HAP-1 (cell line): ENCODE results near the gene THADA.

Source experiments
- DNase-seq, 2 experiments: peaks; one replicate each; pipeline ENCODE4 v3.0.0-alpha.2; 2016 to 2020; ENCODE audit warnings: low spot score in 2 of 2
- H3K27me3 ChIP-seq: fragments of 250-450 bp; sonication (Bioruptor Pico); 2 replicates; pipeline ENCODE4 v1.5.1; 2020; ENCODE audit warnings: low read depth, mild to moderate bottlenecking, moderate library complexity
- H3K36me3 ChIP-seq: fragments of 250-450 bp; sonication (Bioruptor Pico); replicated peaks from 2 replicates; pipeline ENCODE4 v1.5.1; 2020; ENCODE audit warnings: mild to moderate bottlenecking
- H3K4me1 ChIP-seq: fragments of 250-450 bp; sonication (Bioruptor Pico); 2 replicates; pipeline ENCODE4 v1.5.1; 2020; ENCODE audit warnings: mild to moderate bottlenecking
- H3K4me3 ChIP-seq: fragments of 250-450 bp; sonication (Bioruptor Pico); 2 replicates; pipeline ENCODE4 v1.5.1; 2020; ENCODE audit warnings: mild to moderate bottlenecking, moderate library complexity
- H3K9me3 ChIP-seq: fragments of 250-450 bp; sonication (Bioruptor Pico); 2 replicates; pipeline ENCODE4 v1.5.1; 2020; ENCODE audit warnings: mild to moderate bottlenecking, moderate library complexity
- in situ Hi-C: fragments of 300-500 bp; cut with MboI; formaldehyde crosslinking; loops from 3 replicates; pipeline ENCODE4 v1.14.3; 2020; ENCODE audit warnings: low sequenced_read_pairs, inconsistent platforms, mixed read lengths

THADA gene

GRCh38 chr2:43265421-43265820, 330.4 kb downstream of the THADA start:
- DNase-seq = no peak
- Histone ChIP-seq H3K4me3 (no peak overlapping the region), H3K27me3 (no peaks in the 10 kb centered on the region), H3K36me3 (no peaks in the 10 kb centered on the region), H3K4me1 (no peaks in the 10 kb centered on the region), H3K9me3 (no peaks in the 10 kb centered on the region)
- in situ Hi-C loops = no loop called here

DNA sequence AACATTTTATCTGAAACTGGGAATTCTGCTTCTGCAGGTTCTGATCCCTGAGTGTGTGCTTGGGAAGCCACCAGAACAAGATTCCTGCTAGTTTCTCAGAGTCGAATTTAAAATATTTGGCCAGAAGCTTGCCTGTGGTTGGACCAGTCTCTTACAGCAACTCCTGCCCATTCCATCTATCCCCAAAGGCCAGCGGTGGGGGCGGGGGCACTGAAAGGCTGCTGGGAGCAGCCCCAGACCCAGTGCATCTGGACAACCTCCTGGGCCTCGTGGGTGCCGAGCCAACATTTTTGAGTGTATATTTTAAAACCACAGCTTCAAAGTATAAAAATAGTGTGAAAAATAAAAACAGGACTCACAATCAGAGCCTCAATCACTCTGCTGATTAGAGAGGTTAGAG, 330.8 kb downstream of the THADA start:
- H3K4me1 ChIP-seq = no peaks in the 10 kb centered on the region
- no peaks in the 10 kb centered on the region for H3K36me3 ChIP-seq
- in situ Hi-C loops = no loop called here
- no peaks in the 10 kb centered on the region for H3K27me3 ChIP-seq
- DNase-seq = no peak
- H3K4me3 ChIP-seq = no peak overlapping the region
- H3K9me3 ChIP-seq = no peaks in the 10 kb centered on the region

DNA sequence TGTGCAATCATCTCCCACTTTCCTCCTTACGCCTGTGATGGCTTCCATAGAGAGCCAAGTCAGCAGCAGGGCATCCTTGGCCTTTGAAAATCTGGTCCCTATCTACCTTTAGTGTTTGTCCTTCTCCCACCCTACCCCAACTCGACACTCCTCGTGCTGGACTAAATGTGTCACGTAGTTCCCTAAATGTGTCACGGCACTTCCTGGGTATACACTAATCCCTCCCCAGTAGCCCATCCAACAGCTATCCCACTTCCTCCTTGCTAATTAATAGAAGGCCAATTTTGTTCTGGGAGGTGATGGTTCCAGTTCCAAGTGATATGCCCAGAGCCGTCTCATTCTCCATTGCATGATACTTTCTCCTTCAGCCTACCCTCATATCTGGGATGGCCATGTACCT, 332.9 kb downstream of the THADA start:
- Histone ChIP-seq H3K9me3 (no peaks in the 10 kb centered on the region), H3K4me3 (no peak overlapping the region), H3K4me1 (no peaks in the 10 kb centered on the region), H3K27me3 (no peaks in the 10 kb centered on the region), H3K36me3 (no peaks in the 10 kb centered on the region)
- in situ Hi-C loops = no loop called here
- no peak for DNase-seq

DNA sequence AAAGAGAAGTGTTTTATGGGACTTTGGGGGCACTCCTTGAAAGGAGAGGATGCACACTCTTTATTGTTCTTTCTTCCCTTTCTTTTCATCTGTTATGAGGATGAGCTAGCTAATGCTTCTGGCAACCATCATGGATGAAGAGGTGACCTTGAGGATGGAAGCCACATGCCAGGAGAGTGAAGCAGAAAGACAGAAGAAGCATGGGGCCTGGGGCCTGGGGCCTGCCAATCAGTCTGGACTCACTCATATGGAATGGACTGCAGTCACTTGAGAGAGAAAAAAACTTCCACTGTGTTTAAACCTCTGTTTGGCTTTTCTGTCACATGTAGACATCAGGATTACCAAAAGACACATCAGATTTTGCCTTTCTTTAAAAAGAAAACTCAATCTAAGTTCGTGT, 333.6 kb downstream of the THADA start:
- no peaks in the 10 kb centered on the region for H3K9me3 ChIP-seq
- H3K27me3 ChIP-seq = no peaks in the 10 kb centered on the region
- DNase-seq = no peak
- in situ Hi-C loops = no loop called here
- H3K4me3 ChIP-seq = no peak overlapping the region
- no peaks in the 10 kb centered on the region for H3K4me1 ChIP-seq
- no peaks in the 10 kb centered on the region for H3K36me3 ChIP-seq

DNA sequence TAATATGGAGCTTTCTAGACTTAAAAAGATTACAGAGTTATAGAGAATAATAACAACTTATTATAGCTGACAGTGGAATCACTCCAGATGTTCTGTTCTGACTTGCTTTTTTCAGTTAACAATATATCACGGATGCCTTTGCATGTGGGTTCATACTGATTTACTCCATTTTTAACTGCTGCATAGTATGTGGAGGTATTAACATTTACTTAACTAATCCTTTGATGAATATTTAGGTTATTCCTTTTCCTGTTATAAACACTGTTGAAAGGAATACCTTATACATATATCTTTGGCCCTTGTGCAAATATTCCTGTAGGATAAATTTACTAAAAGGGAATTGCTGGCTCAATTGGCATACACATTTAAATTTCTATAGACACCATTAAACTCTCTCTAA, 336.3 kb downstream of the THADA start:
- in situ Hi-C loops = no loop called here
- H3K36me3 ChIP-seq = no peaks in the 10 kb centered on the region
- H3K4me3 ChIP-seq = no peak overlapping the region
- H3K27me3 ChIP-seq = no peaks in the 10 kb centered on the region
- H3K4me1 ChIP-seq = peaks cover 11% of the 10 kb centered on the region
- H3K9me3 ChIP-seq = no peaks in the 10 kb centered on the region
- DNase-seq = no peak

- no peak overlapping the region for H3K4me3 ChIP-seq
- H3K4me1 ChIP-seq = peaks cover 11% of the 10 kb centered on the region
- no peak for DNase-seq
- no peaks in the 10 kb centered on the region for H3K27me3 ChIP-seq
- in situ Hi-C loops = no loop called here
- no peaks in the 10 kb centered on the region for H3K9me3 ChIP-seq
- H3K36me3 ChIP-seq = no peaks in the 10 kb centered on the region
Observed at GRCh38 chr2:43258547-43259156, 337.2 kb downstream of the THADA start.

DNA sequence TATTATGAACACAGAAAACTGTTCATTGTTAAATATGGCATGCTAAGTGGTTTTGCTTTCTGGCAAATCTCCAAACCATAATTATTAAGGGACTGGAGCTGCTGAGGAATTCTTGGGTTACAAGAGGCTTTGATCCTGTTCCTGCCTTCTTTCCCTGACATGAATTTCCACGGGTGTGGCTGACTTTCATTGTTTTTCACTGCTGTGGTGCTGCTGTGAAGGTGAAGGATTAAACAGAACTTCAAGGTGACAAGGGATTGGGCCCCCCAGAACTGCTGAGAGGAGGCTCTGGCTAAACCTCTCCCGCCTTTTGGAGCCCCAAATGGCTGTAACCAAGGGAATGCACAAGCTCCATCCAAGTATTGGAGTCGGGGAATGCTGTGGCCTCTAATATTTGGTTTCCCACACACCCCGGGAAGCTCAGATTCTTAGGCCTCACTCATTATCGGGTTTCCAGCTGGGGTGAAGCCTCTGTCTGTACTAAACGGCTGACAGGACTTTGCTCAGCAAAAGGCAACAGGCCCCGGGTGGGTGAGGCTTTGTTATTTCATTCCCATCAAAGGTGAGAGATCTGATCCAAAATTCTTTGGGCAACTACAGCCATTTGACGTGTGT, 340.4 kb downstream of the THADA start:
- in situ Hi-C loops = no loop called here
- no peak overlapping the region for H3K4me3 ChIP-seq
- peak; percentile 43 to 82 for DNase-seq
- peaks cover 11% of the 10 kb centered on the region for H3K4me1 ChIP-seq
- H3K27me3 ChIP-seq = no peaks in the 10 kb centered on the region
- H3K9me3 ChIP-seq = no peaks in the 10 kb centered on the region
- no peaks in the 10 kb centered on the region for H3K36me3 ChIP-seq

DNA sequence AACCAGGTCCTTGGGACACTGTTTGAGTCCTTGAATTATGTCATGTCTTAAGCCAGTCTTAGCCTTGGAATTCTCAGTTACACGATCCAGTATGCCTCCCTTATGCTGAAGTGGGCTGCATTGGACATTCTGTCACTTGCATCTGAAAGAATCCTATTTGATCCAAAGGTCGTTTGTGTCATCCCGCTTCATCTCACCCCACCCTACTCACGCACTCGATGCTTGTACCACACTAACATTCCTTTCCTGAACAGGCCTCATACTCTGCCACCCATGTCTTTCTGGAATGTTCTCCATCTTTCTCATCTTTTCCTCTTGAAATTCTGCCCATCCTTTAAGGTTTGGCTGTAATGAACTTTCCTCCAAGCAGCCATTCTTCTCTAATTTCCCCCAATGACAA, 341.5 kb downstream of the THADA start:
- Histone ChIP-seq H3K9me3 (no peaks in the 10 kb centered on the region), H3K4me3 (no peak overlapping the region), H3K36me3 (no peaks in the 10 kb centered on the region), H3K4me1 (peaks cover 11% of the 10 kb centered on the region), H3K27me3 (no peaks in the 10 kb centered on the region)
- no peak for DNase-seq
- in situ Hi-C loops = no loop called here

GRCh38 chr2:43251171-43251731, 344.6 kb downstream of the THADA start:
- H3K9me3 ChIP-seq = no peaks in the 10 kb centered on the region
- no peak for DNase-seq
- no peaks in the 10 kb centered on the region for H3K36me3 ChIP-seq
- H3K4me3 ChIP-seq = no peak overlapping the region
- peaks cover 11% of the 10 kb centered on the region for H3K4me1 ChIP-seq
- no peaks in the 10 kb centered on the region for H3K27me3 ChIP-seq
- in situ Hi-C loops = no loop called here

- DNase-seq = no peak
- H3K27me3 ChIP-seq = no peaks in the 10 kb centered on the region
- in situ Hi-C loops = no loop called here
- H3K4me1 ChIP-seq = peaks cover 2% of the 10 kb centered on the region
- no peaks in the 10 kb centered on the region for H3K36me3 ChIP-seq
- no peak overlapping the region for H3K4me3 ChIP-seq
- no peaks in the 10 kb centered on the region for H3K9me3 ChIP-seq
Observed at GRCh38 chr2:43250015-43250414, 345.8 kb downstream of the THADA start.

DNA sequence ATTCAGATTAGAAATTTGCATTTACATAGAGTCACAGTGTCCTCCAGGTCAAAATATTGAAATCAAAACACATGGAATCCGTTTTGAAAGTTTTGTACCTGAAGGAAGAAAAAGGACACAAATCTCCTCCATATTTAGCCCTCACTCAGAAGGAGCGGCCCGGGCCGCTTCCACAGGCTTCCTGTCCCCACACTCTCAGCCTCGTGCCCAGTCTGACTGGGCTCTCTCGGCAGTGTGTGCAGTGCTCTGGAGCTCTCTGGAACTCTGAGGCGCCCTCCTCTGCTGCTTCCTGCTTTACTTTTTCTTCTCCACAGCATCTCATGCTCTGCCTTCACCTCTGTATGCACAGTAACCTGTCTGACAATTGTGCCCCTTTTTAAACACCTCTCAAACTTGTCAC, 347.2 kb downstream of the THADA start:
- DNase-seq = no peak

GRCh38 chr2:43246641-43247040, 349.2 kb downstream of the THADA start:
- Histone ChIP-seq H3K9me3 (no peaks in the 10 kb centered on the region), H3K4me1 (no peaks in the 10 kb centered on the region), H3K36me3 (no peaks in the 10 kb centered on the region), H3K4me3 (no peak overlapping the region), H3K27me3 (no peaks in the 10 kb centered on the region)
- in situ Hi-C loops = no loop called here
- DNase-seq = no peak

More for the DNA sequence above, 347.2 kb downstream of the THADA start:
- in situ Hi-C loops = no loop called here
- H3K4me1 ChIP-seq = no peaks in the 10 kb centered on the region
- H3K36me3 ChIP-seq = no peaks in the 10 kb centered on the region
- H3K9me3 ChIP-seq = no peaks in the 10 kb centered on the region
- no peaks in the 10 kb centered on the region for H3K27me3 ChIP-seq
- no peak overlapping the region for H3K4me3 ChIP-seq

- in situ Hi-C loops = no loop called here
- Histone ChIP-seq H3K27me3 (no peaks in the 10 kb centered on the region), H3K36me3 (no peaks in the 10 kb centered on the region), H3K4me1 (no peaks in the 10 kb centered on the region), H3K4me3 (no peak overlapping the region), H3K9me3 (no peaks in the 10 kb centered on the region)
- DNase-seq = no peak
Observed at GRCh38 chr2:43241558-43241957, 354.3 kb downstream of the THADA start.

- Histone ChIP-seq H3K4me3 (no peak overlapping the region), H3K9me3 (no peaks in the 10 kb centered on the region), H3K36me3 (no peaks in the 10 kb centered on the region), H3K4me1 (no peaks in the 10 kb centered on the region), H3K27me3 (no peaks in the 10 kb centered on the region)
- DNase-seq = no peak
- in situ Hi-C loops = no loop called here
Observed at GRCh38 chr2:43240766-43241150, 355.1 kb downstream of the THADA start.
